IMR-90 (cell line): Measurements from ENCODE around the gene TNIP2. TPM values are rescaled to one million over a fixed set of nuclear protein-coding genes. Genes with fewer than 3 reads are reported as not detected.

Experiments
- ATAC-seq: fragments of 200-7000 bp; cut with Tn5 transposase; 2 replicates; pipeline ENCODE4 v1.9.1; 2020; ENCODE audit warnings: low read depth, mild to moderate bottlenecking, moderate library complexity
- BruUV-seq: library from RNA; stranded (reverse); fragments of 400-500 nt; replicated peaks from 2 replicates; lab custom pipeline; 2021; lab: Mats Ljungman, UMichigan
- CTCF ChIA-PET: fragments of 300-600 bp; formaldehyde crosslinking; extraction: SDS; loops from one replicate; lab custom pipeline; 2021; ENCODE audit warnings: antibody characterized with exemption; lab: Yijun Ruan, JAX
- POLR2A ChIA-PET: fragments of 300-600 bp; sonication (Branson Sonifier 250); formaldehyde crosslinking; loops from one replicate; lab custom pipeline; 2022; ENCODE audit warnings: antibody characterized with exemption; ENCODE audit not compliant: unreplicated experiment; lab: Charles Lee
- DNase-seq: peaks from one replicate; pipeline ENCODE4 v3.0.0; 2013
- H2AFZ ChIP-seq: replicated peaks from 2 replicates; pipeline ENCODE3; 2013; ENCODE audit warnings: low read length, mild to moderate bottlenecking; ENCODE audit not compliant: poor library complexity
- H2AK5ac ChIP-seq: 2 replicates; pipeline ENCODE4 v1.6.1; 2013; ENCODE audit warnings: low read depth, low read length, inconsistent platforms
- H2AK9ac ChIP-seq: replicated peaks from 2 replicates; pipeline ENCODE3; 2013; ENCODE audit warnings: mild to moderate bottlenecking, low read depth, low read length, moderate library complexity; ENCODE audit not compliant: poor library complexity
- H2BK120ac ChIP-seq: 2 replicates; pipeline ENCODE4 v1.6.1; 2013; ENCODE audit warnings: low read depth, low read length, inconsistent platforms
- H2BK15ac ChIP-seq: 3 replicates; pipeline ENCODE4 v1.6.1; 2013; ENCODE audit warnings: low read depth, low read length, inconsistent platforms
- H2BK20ac ChIP-seq: 2 replicates; pipeline ENCODE4 v1.6.1; 2013; ENCODE audit warnings: low read depth, mild to moderate bottlenecking, inconsistent platforms, low read length, moderate library complexity
- H2BK5ac ChIP-seq: 2 replicates; pipeline ENCODE4 v1.6.1; 2013; ENCODE audit warnings: mild to moderate bottlenecking, low read depth, low read length, inconsistent platforms; ENCODE audit not compliant: poor library complexity, severe bottlenecking
- H3K14ac ChIP-seq: replicated peaks from 2 replicates; pipeline ENCODE4 v1.6.1; 2013; ENCODE audit warnings: low read depth, low read length, inconsistent platforms
- H3K18ac ChIP-seq: 2 replicates; pipeline ENCODE4 v1.6.1; 2013; ENCODE audit warnings: low read depth, low read length, control low read depth
- H3K23ac ChIP-seq: 2 replicates; pipeline ENCODE4 v1.6.1; 2013; ENCODE audit warnings: low read depth, low read length, inconsistent platforms
- H3K27ac ChIP-seq: 2 replicates; pipeline ENCODE4 v1.5.1; 2013; ENCODE audit warnings: mild to moderate bottlenecking, control low read depth, low read length; ENCODE audit not compliant: insufficient read depth
- H3K27me3 ChIP-seq: 2 replicates; pipeline ENCODE4 v1.6.1; 2013; ENCODE audit warnings: low read length; ENCODE audit not compliant: control insufficient read depth, insufficient read depth
- H3K36me3 ChIP-seq: 2 replicates; pipeline ENCODE4 v1.6.1; 2013; ENCODE audit warnings: low read length, mixed read lengths; ENCODE audit not compliant: control insufficient read depth, insufficient read depth
- H3K4ac ChIP-seq: 2 replicates; pipeline ENCODE4 v1.6.1; 2013; ENCODE audit warnings: low read depth, low read length, inconsistent platforms
- H3K4me1 ChIP-seq: 2 replicates; pipeline ENCODE4 v1.6.1; 2013; ENCODE audit warnings: low read length, mixed read lengths; ENCODE audit not compliant: control insufficient read depth, insufficient read depth
- H3K4me2 ChIP-seq: 2 replicates; pipeline ENCODE4 v1.6.1; 2013; ENCODE audit warnings: low read depth, mild to moderate bottlenecking, control low read depth, low read length, moderate library complexity
- H3K4me3 ChIP-seq: 2 replicates; pipeline ENCODE4 v1.5.1; 2013; ENCODE audit warnings: low read depth, mild to moderate bottlenecking, control low read depth, low read length, moderate library complexity; ENCODE audit not compliant: insufficient read depth
- H3K56ac ChIP-seq: 2 replicates; pipeline ENCODE4 v1.6.1; 2013; ENCODE audit warnings: low read length, inconsistent platforms; ENCODE audit not compliant: insufficient read depth; ENCODE audit errors: extremely low read depth
- H3K79me1 ChIP-seq, 2 experiments: 2 replicates each; pipeline ENCODE4 v1.6.1; 2013; ENCODE audit warnings: low read length in 2 of 2, inconsistent platforms in 1 of 2, low read depth in 1 of 2
- H3K9ac ChIP-seq: 2 replicates; pipeline ENCODE4 v1.6.1; 2013; ENCODE audit warnings: low read depth, low read length, control low read depth
- H3K9me1 ChIP-seq: 2 replicates; pipeline ENCODE4 v1.6.1; 2013; ENCODE audit warnings: low read length, inconsistent platforms; ENCODE audit not compliant: insufficient read depth
- H3K9me3 ChIP-seq: 2 replicates; pipeline ENCODE4 v1.6.1; 2013; ENCODE audit warnings: low read length; ENCODE audit not compliant: control insufficient read depth, insufficient read depth
- H4K20me1 ChIP-seq: 2 replicates; pipeline ENCODE4 v1.6.1; 2013; ENCODE audit warnings: low read length, inconsistent platforms; ENCODE audit not compliant: insufficient read depth
- H4K5ac ChIP-seq: 2 replicates; pipeline ENCODE4 v1.6.1; 2013; ENCODE audit warnings: mild to moderate bottlenecking, low read depth, low read length, control low read depth
- H4K8ac ChIP-seq, 2 experiments: 2 replicates each; pipeline ENCODE4 v1.6.1; 2013; ENCODE audit warnings: low read depth in 2 of 2, low read length in 2 of 2, control low read depth in 1 of 2, inconsistent platforms in 1 of 2
- H4K91ac ChIP-seq: 2 replicates; pipeline ENCODE4 v1.6.1; 2013; ENCODE audit warnings: low read depth, low read length, inconsistent platforms; ENCODE audit not compliant: insufficient read depth
- MAFK ChIP-seq: IDR thresholded peaks from 2 replicates; pipeline ENCODE4 v1.6.1; 2012; ENCODE audit warnings: low read depth, low read length, improper control_type of control experiment
- RAD21 ChIP-seq: IDR thresholded peaks from 2 replicates; pipeline ENCODE4 v1.6.1; 2012; ENCODE audit warnings: low read length, improper control_type of control experiment
- RCOR1 ChIP-seq: IDR thresholded peaks from 2 replicates; pipeline ENCODE4 v1.6.1; 2012; ENCODE audit warnings: mild to moderate bottlenecking, low read length, improper control_type of control experiment; ENCODE audit not compliant: insufficient replicate concordance
- RFX5 ChIP-seq: IDR thresholded peaks from 2 replicates; pipeline ENCODE4 v1.8.0; 2012; ENCODE audit warnings: low read depth, mild to moderate bottlenecking, low read length, moderate library complexity
- dilution Hi-C: fragments of 300-500 bp; cut with HindIII; formaldehyde crosslinking; loops from one replicate; pipeline ENCODE4 v1.14.3; 2018; ENCODE audit warnings: low sequenced_read_pairs; ENCODE audit not compliant: unreplicated experiment
- in situ Hi-C: fragments of 300-500 bp; cut with MboI; formaldehyde crosslinking; loops from 3 replicates; pipeline ENCODE4 v1.14.3; 2019; ENCODE audit warnings: low sequenced_read_pairs, inconsistent platforms, mixed read lengths
- intact Hi-C: fragments of 100-400 bp; cut with micrococcal nuclease; formaldehyde crosslinking; loops from 2 replicates; pipeline ENCODE4 v1.10.0; 2022
- polyA plus RNA-seq, 3 experiments: library from polyadenylated mRNA; depleted of rRNA; stranded (reverse); fragments of >200 nt; gene quantifications; 2 replicates each; pipeline ENCODE4 v1.2.3, GENCODE V29; 2012; ENCODE audit warnings: low replicate concordance in 1 of 3
- total RNA-seq: library from RNA; depleted of rRNA; stranded (reverse); fragments of >200 nt; gene quantifications from 2 replicates; pipeline ENCODE4 v1.2.3, GENCODE V29; 2012
- TF ChIP-seq, protein P1 (sequence below): fragments of 150-350 bp; IDR thresholded peaks from 2 replicates; pipeline ENCODE4 v1.6.1; 2017; ENCODE audit warnings: mild to moderate bottlenecking, antibody characterized with exemption, low read length, low read depth

Gene TNIP2
- total and polyA plus RNA-seq, 2 of the 4 experiments (the other 2 are of a cell fraction), result 33.3 to 38.5 TPM

DNA sequence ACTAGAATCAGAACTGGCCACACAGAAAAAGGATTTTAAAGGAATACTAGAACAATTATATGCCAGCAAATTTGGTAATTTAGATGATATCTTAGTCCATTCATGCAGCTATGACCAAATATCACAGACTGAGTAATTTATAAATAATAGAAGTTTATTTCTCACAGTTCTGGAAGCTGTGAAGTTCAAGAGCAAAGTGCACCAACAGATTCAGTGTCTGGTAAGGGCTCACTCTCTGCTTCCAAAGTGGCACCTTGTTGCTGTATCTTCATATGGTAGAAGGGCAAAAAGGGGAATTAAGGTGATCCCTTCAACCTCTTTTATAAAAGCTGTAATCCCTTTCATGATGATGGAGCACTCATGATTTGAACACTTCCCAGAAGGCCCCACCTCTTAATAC is 20.3 kb downstream of the TNIP2 start:
- no peak overlapping the region for H3K56ac ChIP-seq
- ChIA-PET POLR2A (no interaction called here), CTCF (no interaction called here)
- intact Hi-C loops, result no loop called here
- H2BK5ac ChIP-seq, result no peak overlapping the region
- H2BK15ac ChIP-seq, result no peak overlapping the region
- H3K27ac ChIP-seq, result no peak overlapping the region
- no peak overlapping the region for H3K4me2 ChIP-seq
- DNase-seq (no peak), ATAC-seq (no peak)
- 0 out of 2 replicates have a peak, but pooled peaks cover 5% of the 10 kb centered on the region for H3K9me1 ChIP-seq
- no peaks in the 10 kb centered on the region for H3K4me1 ChIP-seq
- in situ Hi-C loops, result no loop called here
- no TSS peak for BruUV-seq
- H3K23ac ChIP-seq, result no peak overlapping the region
- no peak overlapping the region for H2AK5ac ChIP-seq
- peaks cover 2% of the 10 kb centered on the region; the same call in 1 of the 2 replicates for H3K9me3 ChIP-seq
- H3K14ac ChIP-seq, result no peak overlapping the region
- no peak overlapping the region for H4K91ac ChIP-seq
- H3K9ac ChIP-seq, result no peak overlapping the region
- H4K8ac ChIP-seq, result no peak overlapping the region
- H2AFZ ChIP-seq, result no peak overlapping the region
- no peak overlapping the region for H2AK9ac ChIP-seq
- H2BK120ac ChIP-seq, result no peak overlapping the region
- H4K5ac ChIP-seq, result no peak overlapping the region
- H3K4ac ChIP-seq, result no peak overlapping the region
- no peaks in the 10 kb centered on the region; a peak in 1 of 4 replicates for H3K79me1 ChIP-seq
- no peak overlapping the region for H2BK20ac ChIP-seq
- no peaks in the 10 kb centered on the region; the same call in 1 of the 2 replicates for H4K20me1 ChIP-seq
- no peaks in the 10 kb centered on the region for H3K27me3 ChIP-seq
- peaks cover 26% of the 10 kb centered on the region for H3K36me3 ChIP-seq
- no peak overlapping the region for H3K18ac ChIP-seq
- dilution Hi-C loops, result no loop called here
- TF ChIP-seq, protein P1, sequence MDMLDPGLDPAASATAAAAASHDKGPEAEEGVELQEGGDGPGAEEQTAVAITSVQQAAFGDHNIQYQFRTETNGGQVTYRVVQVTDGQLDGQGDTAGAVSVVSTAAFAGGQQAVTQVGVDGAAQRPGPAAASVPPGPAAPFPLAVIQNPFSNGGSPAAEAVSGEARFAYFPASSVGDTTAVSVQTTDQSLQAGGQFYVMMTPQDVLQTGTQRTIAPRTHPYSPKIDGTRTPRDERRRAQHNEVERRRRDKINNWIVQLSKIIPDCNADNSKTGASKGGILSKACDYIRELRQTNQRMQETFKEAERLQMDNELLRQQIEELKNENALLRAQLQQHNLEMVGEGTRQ, result no peak
- TF ChIP-seq RAD21, result no peak
- no peak for TF ChIP-seq RFX5
- no peak for TF ChIP-seq RCOR1
- no peak for TF ChIP-seq MAFK
- H3K4me3 ChIP-seq, result no peak overlapping the region
